ENCODE data around the gene GPR162.

The GPR162 gene

DNA sequence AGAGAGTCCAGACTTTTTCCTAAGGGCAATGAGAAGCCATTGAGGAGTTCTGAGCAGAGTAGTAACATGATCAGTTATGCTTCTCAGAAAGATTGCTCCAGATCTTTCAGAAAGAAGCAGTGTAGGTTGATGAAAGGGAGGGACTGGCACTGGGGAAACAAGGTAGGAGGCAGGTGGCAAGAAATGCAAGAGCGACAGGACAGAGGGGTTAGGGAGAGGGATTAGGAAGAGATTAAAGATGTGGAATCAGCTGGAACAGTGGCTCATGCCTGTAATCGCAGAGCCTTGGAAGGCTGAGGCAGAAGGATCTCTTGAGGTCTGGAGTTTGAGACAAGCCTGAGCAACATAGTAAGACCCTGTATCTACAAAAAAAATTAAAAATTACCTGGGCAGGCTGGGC, 26.1 kb downstream of the GPR162 start:
- no peak for DNase-seq (ENCODE audit: low read depth)
- H3K4me3 ChIP-seq (ENCODE audit: low read depth, low read length) = no peak overlapping the region
- TF ChIP-seq, protein P1, sequence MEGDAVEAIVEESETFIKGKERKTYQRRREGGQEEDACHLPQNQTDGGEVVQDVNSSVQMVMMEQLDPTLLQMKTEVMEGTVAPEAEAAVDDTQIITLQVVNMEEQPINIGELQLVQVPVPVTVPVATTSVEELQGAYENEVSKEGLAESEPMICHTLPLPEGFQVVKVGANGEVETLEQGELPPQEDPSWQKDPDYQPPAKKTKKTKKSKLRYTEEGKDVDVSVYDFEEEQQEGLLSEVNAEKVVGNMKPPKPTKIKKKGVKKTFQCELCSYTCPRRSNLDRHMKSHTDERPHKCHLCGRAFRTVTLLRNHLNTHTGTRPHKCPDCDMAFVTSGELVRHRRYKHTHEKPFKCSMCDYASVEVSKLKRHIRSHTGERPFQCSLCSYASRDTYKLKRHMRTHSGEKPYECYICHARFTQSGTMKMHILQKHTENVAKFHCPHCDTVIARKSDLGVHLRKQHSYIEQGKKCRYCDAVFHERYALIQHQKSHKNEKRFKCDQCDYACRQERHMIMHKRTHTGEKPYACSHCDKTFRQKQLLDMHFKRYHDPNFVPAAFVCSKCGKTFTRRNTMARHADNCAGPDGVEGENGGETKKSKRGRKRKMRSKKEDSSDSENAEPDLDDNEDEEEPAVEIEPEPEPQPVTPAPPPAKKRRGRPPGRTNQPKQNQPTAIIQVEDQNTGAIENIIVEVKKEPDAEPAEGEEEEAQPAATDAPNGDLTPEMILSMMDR (IDR thresholded peaks at IDR 0.05; ENCODE audit: low read depth, low read length, missing control alignments) = no peak
- in situ Hi-C loops (cut with HindIII; ENCODE audit: low sequenced_read_pairs) = no loop called here

- in situ Hi-C loops (cut with HindIII; ENCODE audit: low sequenced_read_pairs) = no loop called here
- no peak for DNase-seq (ENCODE audit: low read depth)
- TF ChIP-seq, protein P1 (IDR thresholded peaks at IDR 0.05; ENCODE audit: low read depth, low read length, missing control alignments) = no peak
- H3K4me3 ChIP-seq (ENCODE audit: low read depth, low read length) = no peak overlapping the region
These were observed 27.8 kb downstream of the GPR162 start for GRCh38 chr12:6849427-6849826.

DNA sequence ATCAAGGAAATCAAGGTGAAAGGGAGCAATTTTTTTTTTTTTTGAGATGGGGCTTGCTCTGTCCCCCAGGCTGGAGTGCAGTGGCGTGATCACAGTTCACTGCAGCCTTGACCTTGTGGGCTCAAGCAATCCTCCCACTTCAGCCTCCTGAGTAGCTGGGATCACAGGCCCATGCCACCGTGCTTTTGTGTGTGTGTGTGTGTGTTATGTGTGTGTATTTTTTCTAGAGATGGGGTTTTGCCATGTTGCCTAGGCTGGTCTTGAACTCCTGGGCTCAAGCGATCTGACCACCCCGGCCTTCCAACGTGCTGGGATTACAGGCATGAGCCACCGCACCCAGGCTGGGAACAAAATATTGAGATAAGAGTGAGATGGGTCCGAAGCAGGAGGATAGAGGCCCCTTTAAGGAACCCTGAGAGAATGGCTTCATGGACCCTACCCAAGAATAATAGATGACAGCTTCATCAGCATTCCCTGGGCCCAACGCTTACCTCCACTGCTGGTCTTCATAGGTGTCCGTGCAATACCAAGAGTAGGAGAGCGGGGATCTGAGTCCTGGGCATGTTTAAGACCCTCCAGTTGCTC, 28.4 kb downstream of the GPR162 start:
- no peak for DNase-seq (ENCODE audit: low read depth)
- peak overlapping the region; percentile 79 for H3K4me3 ChIP-seq (ENCODE audit: low read depth, low read length)
- TF ChIP-seq, protein P1 (IDR thresholded peaks at IDR 0.05; ENCODE audit: low read depth, low read length, missing control alignments) = no peak

DNA sequence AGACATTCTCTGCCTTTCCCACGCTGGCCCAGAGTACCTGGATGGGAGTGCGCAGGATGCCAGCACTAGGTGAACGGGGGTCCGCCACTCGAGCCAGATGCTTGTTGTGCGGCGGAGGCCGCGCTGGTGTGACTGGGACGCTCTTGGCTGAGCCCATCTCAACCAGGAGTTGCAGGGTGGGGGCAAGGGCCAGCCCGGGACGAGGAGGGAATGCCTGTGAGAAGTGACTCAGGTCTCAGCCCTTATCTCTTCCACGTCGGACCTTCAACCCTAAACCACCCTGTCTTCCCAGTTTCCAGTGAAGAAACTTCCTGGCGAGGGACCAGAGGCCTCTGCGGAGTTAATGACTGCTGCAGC, 29.2 kb downstream of the GPR162 start:
- no peak for DNase-seq (ENCODE audit: low read depth)
- peak overlapping the region; percentile 79 for H3K4me3 ChIP-seq (ENCODE audit: low read depth, low read length)
- TF ChIP-seq, protein P1 (IDR thresholded peaks at IDR 0.05; ENCODE audit: low read depth, low read length, missing control alignments) = no peak
- in situ Hi-C loops (cut with HindIII; ENCODE audit: low sequenced_read_pairs) = no loop called here

More for the DNA sequence above, 28.4 kb downstream of the GPR162 start:
- in situ Hi-C loops (cut with HindIII; ENCODE audit: low sequenced_read_pairs) = no loop called here

GRCh38 chr12:6851153-6851920, 29.7 kb downstream of the GPR162 start, which contains the start of gene CDCA3:
TSS of gene CDCA3 (minus strand) at chr12:6851286. CDS start at chr12:6850952, 334 bp downstream.
- peak within 1 kb of the TSS; percentile 79 for H3K4me3 ChIP-seq (ENCODE audit: low read depth, low read length)
- TF ChIP-seq, protein P1 (IDR thresholded peaks at IDR 0.05; ENCODE audit: low read depth, low read length, missing control alignments) = no peak
- peak; percentile 96 for DNase-seq (ENCODE audit: low read depth)
- in situ Hi-C loops (cut with HindIII; ENCODE audit: low sequenced_read_pairs) = no loop called here

DNA sequence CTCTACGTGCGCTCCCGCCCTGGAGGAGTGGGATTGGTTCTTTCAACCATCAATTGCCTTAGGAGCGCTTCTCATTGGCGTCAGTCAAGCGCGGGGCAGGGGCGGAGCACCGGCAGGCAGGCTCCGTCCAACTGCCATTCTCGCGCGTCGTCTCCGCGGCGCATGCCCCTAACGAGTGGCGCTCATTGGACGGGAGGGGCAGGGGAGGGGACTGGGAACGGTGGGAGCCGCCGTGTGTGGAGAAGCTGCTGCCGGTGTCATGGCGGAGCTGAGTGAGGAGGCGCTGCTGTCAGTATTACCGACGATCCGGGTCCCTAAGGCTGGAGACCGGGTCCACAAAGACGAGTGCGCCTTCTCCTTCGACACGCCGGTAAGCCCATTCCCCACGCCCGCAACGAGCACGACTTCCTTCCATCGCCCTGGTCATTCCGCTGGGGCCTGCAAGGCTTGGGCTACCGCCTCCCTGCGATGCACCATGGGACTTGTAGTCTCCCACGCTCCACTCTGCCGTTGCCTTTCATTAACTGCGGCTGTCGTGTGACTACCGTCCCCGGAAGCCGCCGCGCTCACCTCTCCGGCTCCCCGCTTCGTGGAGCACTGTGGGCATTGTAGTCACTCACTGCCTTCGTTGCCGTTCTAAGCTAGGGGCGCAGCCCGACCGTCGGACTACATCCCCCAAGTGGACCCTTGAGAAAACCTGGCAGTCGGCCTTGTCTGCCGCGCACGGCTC, 30.5 kb downstream of the GPR162 start, which contains the start of gene USP5:
USP5 (plus strand) TSS at position 230 of the 730 bp plus-strand sequence; CDS start at position 260, 30 bp downstream.
- TF ChIP-seq, protein P1 (IDR thresholded peaks at IDR 0.05; ENCODE audit: low read depth, low read length, missing control alignments) = no peak
- peak; percentile 100 for DNase-seq (ENCODE audit: low read depth)
- in situ Hi-C loops (cut with HindIII; ENCODE audit: low sequenced_read_pairs) = no loop called here
- peak within 1 kb of the TSS; percentile 79 for H3K4me3 ChIP-seq (ENCODE audit: low read depth, low read length)
